Coronary artery (tissue), 2 donors: ENCODE data around the gene SIK2.
A peak's percentile ranks its signal among the peaks of the same experiment; 100 is the strongest.

Experiments
- DNase-seq: peaks from one replicate; pipeline ENCODE4 v3.0.0-alpha.2; 2017; ENCODE audit warnings: low spot score
- H3K27ac ChIP-seq, 2 donors: fragments of 200-600 bp; sonication (generic); one replicate each; pipeline ENCODE4 v1.5.1; 2016 to 2019
- H3K4me3 ChIP-seq: fragments of 200-600 bp; sonication (generic); 2 replicates; pipeline ENCODE4 v1.5.1; 2016; ENCODE audit warnings: mild to moderate bottlenecking, moderate library complexity
- TF ChIP-seq, protein P1 (sequence below): fragments of 200-600 bp; sonication (generic); IDR thresholded peaks from one replicate; pipeline ENCODE4 v1.5.1; 2019; ENCODE audit warnings: antibody characterized with exemption

SIK2 gene

GRCh38 chr11:111571829-111572501 is 30.3 kb upstream of the SIK2 start:
- DNase-seq = no peak
- TF ChIP-seq, protein P1, sequence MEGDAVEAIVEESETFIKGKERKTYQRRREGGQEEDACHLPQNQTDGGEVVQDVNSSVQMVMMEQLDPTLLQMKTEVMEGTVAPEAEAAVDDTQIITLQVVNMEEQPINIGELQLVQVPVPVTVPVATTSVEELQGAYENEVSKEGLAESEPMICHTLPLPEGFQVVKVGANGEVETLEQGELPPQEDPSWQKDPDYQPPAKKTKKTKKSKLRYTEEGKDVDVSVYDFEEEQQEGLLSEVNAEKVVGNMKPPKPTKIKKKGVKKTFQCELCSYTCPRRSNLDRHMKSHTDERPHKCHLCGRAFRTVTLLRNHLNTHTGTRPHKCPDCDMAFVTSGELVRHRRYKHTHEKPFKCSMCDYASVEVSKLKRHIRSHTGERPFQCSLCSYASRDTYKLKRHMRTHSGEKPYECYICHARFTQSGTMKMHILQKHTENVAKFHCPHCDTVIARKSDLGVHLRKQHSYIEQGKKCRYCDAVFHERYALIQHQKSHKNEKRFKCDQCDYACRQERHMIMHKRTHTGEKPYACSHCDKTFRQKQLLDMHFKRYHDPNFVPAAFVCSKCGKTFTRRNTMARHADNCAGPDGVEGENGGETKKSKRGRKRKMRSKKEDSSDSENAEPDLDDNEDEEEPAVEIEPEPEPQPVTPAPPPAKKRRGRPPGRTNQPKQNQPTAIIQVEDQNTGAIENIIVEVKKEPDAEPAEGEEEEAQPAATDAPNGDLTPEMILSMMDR = no peak

DNA sequence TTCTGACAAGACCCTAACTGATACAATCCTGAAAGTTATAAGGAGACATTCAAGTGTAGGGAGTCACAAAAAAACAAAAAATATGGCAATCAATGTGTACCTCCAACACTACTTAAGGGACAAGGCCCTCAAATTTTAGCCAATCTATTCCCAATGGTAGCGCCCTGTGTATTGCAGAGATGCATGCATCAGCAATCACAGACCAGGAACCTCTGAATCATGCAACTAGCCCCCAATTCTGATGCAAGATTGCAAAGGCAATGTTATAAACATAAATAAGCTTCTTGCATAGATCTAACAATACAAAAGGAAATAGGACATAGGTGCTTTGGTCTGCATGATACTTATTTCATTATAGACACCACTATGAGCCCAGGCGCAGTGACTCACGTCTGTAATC is 29.7 kb upstream of the SIK2 start:
- DNase-seq = no peak
- Histone ChIP-seq H3K27ac (no peak overlapping the region), H3K4me3 (no peak overlapping the region)
- TF ChIP-seq, protein P1 = no peak

More at GRCh38 chr11:111571829-111572501, 30.3 kb upstream of the SIK2 start:
- no peak overlapping the region for H3K4me3 ChIP-seq
- H3K27ac ChIP-seq = no peak overlapping the region

DNA sequence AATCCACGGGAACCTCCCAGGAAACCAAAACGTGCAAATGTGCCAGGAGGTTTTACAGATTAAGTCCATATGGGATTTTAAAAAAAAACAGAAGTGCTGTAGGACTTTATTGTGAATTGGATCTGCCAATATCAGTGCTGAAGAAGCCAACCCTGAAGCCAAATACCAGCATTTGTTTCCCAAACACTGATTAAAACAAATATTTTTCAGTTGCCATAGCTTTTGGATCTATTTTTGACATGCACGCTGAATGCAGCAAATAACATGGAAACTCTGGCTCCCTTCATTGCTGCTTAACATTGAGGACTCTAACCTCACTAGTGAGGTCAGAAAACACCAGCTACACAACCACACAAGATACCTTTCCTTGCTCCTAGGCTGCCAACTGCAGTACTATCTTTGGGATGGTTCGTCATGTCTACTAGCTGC is 28.4 kb upstream of the SIK2 start:
- H3K27ac ChIP-seq = peak overlapping the region; percentile 15 to 70
- no peak for DNase-seq
- TF ChIP-seq, protein P1 = no peak
- peak overlapping the region; percentile 43 for H3K4me3 ChIP-seq

DNA sequence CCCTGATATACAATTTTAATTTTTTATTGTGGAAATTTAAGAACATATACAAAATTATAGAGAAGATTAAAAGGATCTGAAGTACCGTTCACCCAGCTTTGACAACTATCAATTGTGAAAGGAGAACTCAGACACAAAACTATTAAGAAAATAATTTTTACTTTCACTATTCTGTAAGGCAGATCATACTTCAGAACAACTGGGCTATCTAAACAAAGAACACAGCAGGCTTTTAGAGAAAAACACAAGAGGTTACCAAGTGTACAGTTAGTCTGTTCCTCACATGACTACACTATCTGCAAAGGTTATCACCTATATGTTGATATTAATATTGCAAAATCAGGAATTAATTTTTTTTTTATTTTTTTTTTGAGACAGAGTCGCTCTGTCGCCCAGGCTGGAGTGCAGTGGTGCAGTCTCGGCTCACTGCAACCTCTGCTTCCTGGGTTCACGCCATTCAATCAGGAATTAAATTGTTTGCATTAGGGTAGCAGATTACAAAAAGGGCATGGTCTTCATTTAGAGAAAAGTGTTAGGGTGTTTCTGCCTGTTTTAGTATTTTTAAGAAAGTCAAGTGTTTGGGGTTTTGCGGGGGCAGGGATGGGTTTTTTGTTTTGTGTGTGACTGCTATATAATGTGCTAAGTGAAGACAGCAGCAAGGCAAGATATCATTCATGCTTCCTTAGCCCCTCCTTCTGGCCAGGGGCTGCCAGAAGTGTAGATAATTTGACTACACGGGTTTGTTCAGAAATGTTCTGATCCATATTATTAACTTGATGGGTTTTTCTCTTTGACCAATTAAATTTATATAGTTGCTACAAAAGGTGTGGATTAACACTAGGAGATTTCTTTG is 27.6 kb upstream of the SIK2 start:
- DNase-seq = no peak
- TF ChIP-seq, protein P1 = no peak
- peak overlapping the region; percentile 43 for H3K4me3 ChIP-seq
- peak overlapping the region; percentile 27 to 70 for H3K27ac ChIP-seq

- no peak for DNase-seq
Observed at GRCh38 chr11:111575740-111576139, 26.5 kb upstream of the SIK2 start.

GRCh38 chr11:111577821-111578220 is 24.4 kb upstream of the SIK2 start:
- H3K4me3 ChIP-seq = no peak overlapping the region
- no peak overlapping the region for H3K27ac ChIP-seq
- DNase-seq = no peak
- TF ChIP-seq, protein P1 = no peak

More at GRCh38 chr11:111575740-111576139, 26.5 kb upstream of the SIK2 start:
- H3K27ac ChIP-seq = no peak overlapping the region
- TF ChIP-seq, protein P1 = no peak
- no peak overlapping the region for H3K4me3 ChIP-seq
